HFFc6 (cell line): ENCODE measurements around the gene PLXNA4. TPM values are rescaled to one million over a fixed set of nuclear protein-coding genes. Genes with fewer than 3 reads are reported as not detected.
A peak's percentile ranks its signal among the peaks of the same experiment; 100 is the strongest.

ENCODE experiments used
- DNase-seq: peaks from one replicate; pipeline ENCODE4 v3.0.0-alpha.2; 2018
- H3K27ac Mint-ChIP-seq: 2 replicates; pipeline ENCODE4 v1.8.0; 2020; ENCODE audit warnings: mild to moderate bottlenecking, mixed read lengths
- H3K27me3 Mint-ChIP-seq: 2 replicates; pipeline ENCODE4 v1.8.0; 2021; ENCODE audit warnings: mild to moderate bottlenecking, moderate library complexity, mixed read lengths; ENCODE audit not compliant: insufficient read depth
- H3K36me3 Mint-ChIP-seq: 2 replicates; pipeline ENCODE4 v1.8.0; 2021; ENCODE audit warnings: low read depth, mixed read lengths
- H3K4me1 Mint-ChIP-seq: 2 replicates; pipeline ENCODE4 v1.8.0; 2020; ENCODE audit warnings: low read depth, mixed read lengths
- H3K4me3 Mint-ChIP-seq: 2 replicates; pipeline ENCODE4 v1.8.0; 2020; ENCODE audit warnings: mild to moderate bottlenecking, moderate library complexity, mixed read lengths
- H3K9me3 Mint-ChIP-seq: 2 replicates; pipeline ENCODE4 v1.8.0; 2020; ENCODE audit warnings: mild to moderate bottlenecking, mixed read lengths
- total RNA-seq, 6 experiments: library from RNA; stranded (reverse); fragmentation: NEBNext Ultra II Directional; extraction: Animal tissue kit (Norgen Biotek cat#: 25700); gene quantifications; 2 replicates in 1 of 6; 3 replicates in 5 of 6; pipeline ENCODE4 v1.2.3, GENCODE V29; 2021
- TF ChIP-seq, protein P1 (sequence below): fragments of 200-600 bp; sonication (generic); IDR thresholded peaks from 2 replicates; pipeline ENCODE4 v1.5.0; 2021; ENCODE audit warnings: antibody characterized with exemption, mild to moderate bottlenecking

The PLXNA4 gene
- total RNA-seq, 6 experiments from 2014 or later, result 0.02 to 0.14 (median 0.05) TPM; not detected in 2

DNA sequence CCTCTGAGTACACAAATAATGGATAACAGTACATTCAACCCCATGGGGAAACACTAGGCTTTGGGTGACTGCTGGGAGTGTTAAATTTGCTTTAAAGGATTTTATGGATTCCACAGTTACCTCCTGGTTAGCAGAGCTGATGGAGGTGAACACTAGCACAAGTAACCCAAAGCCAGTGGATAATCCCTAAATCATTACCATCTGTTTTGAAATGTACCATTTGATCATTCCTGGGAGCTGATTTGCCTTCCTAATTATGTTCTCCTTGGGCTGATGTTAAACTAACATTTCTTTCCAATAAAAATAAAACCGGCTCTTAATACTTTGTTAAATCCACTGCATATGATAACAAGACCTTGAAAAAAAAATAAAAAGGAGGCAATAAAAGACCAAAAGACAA, 493.9 kb downstream of the PLXNA4 start:
- H3K4me3 Mint-ChIP-seq, result peak overlapping the region; percentile 32; the same call in 1 of the 2 replicates
- TF ChIP-seq, protein P1, sequence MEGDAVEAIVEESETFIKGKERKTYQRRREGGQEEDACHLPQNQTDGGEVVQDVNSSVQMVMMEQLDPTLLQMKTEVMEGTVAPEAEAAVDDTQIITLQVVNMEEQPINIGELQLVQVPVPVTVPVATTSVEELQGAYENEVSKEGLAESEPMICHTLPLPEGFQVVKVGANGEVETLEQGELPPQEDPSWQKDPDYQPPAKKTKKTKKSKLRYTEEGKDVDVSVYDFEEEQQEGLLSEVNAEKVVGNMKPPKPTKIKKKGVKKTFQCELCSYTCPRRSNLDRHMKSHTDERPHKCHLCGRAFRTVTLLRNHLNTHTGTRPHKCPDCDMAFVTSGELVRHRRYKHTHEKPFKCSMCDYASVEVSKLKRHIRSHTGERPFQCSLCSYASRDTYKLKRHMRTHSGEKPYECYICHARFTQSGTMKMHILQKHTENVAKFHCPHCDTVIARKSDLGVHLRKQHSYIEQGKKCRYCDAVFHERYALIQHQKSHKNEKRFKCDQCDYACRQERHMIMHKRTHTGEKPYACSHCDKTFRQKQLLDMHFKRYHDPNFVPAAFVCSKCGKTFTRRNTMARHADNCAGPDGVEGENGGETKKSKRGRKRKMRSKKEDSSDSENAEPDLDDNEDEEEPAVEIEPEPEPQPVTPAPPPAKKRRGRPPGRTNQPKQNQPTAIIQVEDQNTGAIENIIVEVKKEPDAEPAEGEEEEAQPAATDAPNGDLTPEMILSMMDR, result no peak
- no peaks in the 10 kb centered on the region; the same call in 1 of the 2 replicates for H3K36me3 Mint-ChIP-seq
- peaks cover 44% of the 10 kb centered on the region for H3K4me1 Mint-ChIP-seq
- peak; percentile 13 for DNase-seq
- no peak overlapping the region for H3K27ac Mint-ChIP-seq
- peaks cover 9% of the 10 kb centered on the region for H3K27me3 Mint-ChIP-seq
- H3K9me3 Mint-ChIP-seq, result no peaks in the 10 kb centered on the region

DNA sequence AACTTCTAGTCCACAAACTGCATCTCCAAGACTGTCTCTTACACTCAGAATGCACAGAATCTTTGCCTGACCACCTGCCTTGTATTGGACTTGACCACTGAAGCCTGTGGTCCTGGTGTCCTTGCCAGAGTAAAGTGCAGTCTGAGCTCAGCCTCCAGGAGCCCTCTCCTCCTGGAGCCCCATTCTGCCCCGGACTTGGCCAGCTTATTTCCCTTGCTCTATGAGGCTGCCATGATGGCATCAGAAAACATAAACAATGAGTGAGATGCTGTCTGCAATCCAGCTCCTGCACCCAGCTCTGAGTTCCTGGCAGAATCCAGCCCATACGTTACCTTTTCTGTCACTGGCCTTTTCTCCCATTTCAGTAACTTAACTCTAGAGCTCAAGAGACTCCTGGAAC, 494.6 kb downstream of the PLXNA4 start:
- Mint-ChIP-seq H3K4me3 (no peak overlapping the region), H3K4me1 (peaks cover 44% of the 10 kb centered on the region), H3K36me3 (no peaks in the 10 kb centered on the region; the same call in 1 of the 2 replicates), H3K27me3 (peaks cover 11% of the 10 kb centered on the region), H3K9me3 (no peaks in the 10 kb centered on the region), H3K27ac (no peak overlapping the region)
- no peak for DNase-seq
- TF ChIP-seq, protein P1, result no peak

DNA sequence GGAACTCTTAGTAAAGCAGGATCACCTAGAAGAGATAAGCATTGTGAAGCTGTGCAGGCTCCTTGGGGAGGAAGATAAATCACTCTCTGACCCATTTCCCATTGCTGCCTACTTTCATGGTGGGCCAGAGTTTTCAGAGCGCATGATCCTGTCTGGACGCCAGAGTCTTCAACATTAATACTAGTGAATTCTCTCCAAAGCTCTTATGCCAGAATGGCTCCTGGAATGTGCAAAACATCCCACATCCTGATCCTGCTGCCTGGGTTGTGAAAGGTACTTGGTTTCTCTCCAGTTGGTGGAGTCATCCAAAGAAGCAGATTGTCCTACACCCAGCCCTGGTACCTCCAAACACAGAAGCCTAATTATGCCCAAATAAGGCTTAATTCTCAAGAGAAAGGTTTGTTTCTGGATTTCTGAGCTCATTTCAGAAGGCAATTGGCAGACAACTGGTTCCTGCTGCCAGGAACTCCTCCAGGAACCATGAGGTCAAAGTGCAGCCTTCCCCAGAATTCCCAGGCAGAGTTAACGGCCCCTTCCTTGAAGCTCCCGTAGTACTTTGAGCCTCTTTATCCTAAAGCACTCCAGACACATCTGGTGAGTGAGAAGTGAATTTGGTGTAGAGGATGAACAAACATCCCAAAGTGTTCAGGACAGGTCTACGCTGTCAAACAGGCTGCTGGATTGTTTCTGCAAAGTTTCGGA, 495.2 kb downstream of the PLXNA4 start:
- no peaks in the 10 kb centered on the region for H3K9me3 Mint-ChIP-seq
- DNase-seq, result peak; percentile 36
- no peaks in the 10 kb centered on the region; the same call in 1 of the 2 replicates for H3K36me3 Mint-ChIP-seq
- H3K27ac Mint-ChIP-seq, result no peak overlapping the region; the same call in 1 of the 2 replicates
- H3K4me3 Mint-ChIP-seq, result no peak overlapping the region
- TF ChIP-seq, protein P1, result no peak
- peaks cover 14% of the 10 kb centered on the region for H3K27me3 Mint-ChIP-seq
- peaks cover 44% of the 10 kb centered on the region for H3K4me1 Mint-ChIP-seq

DNA sequence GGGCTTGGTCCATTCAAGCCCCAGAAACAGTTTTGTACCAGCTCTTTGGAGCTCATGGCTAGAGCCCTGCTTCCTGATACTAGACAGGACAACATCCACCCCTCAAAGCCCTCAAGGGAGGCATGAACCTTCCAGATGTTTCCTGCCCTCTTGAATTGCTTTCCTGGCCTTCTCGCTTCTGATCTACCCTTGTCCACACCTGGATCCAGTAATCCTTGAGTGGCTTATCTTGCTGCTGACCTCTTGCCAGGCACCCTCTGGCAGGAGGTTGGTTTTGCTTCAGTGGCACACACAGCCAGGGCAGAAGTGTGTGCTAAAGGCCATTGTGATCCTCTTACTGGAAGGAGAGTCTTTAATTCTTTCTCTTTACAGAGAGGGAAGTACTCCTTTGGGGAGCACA, 495.8 kb downstream of the PLXNA4 start:
- DNase-seq, result no peak
- Mint-ChIP-seq H3K4me3 (no peak overlapping the region), H3K27ac (no peak overlapping the region), H3K4me1 (peaks cover 44% of the 10 kb centered on the region), H3K27me3 (peaks cover 12% of the 10 kb centered on the region), H3K9me3 (no peaks in the 10 kb centered on the region), H3K36me3 (no peaks in the 10 kb centered on the region; the same call in 1 of the 2 replicates)
- TF ChIP-seq, protein P1, result no peak

DNA sequence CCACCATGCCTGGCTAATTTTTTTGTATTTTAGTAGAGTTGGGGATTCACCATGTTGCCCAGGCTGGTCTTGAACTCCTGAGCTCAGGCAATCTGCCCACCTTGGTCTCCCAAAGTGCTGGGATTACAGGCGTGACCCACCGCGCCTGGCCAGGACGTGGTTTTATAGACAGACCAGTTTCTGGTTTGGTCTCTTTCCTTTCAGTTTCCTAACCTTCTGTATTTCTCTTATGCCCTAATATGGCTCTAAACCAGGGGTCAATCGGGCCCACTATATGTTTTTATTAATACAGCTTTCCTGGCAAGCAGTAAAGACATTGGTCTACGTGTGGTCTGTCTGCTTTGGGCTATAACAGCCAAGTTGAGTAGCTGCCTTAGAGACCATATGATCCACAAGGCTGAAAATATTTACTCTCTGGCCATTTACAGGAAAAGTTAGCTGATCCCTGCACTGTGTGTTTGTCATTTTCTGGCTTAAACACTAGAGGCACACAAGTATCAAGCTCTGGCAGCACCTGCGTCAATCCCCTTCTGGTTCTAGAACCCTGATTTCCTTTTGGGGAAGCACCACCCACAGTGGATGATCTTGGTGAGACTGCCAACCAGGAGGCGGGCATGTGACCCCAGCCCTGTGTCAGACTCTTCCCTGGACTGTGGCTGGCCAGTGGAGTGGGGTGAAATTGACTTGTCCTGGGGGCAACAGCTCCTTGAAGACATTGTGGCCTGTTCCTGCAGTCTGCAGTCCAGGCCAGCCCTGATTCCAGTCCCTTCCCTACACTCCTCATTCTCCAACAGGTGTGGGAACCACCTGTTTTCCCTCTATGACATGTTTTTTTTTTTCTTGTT, 497.2 kb downstream of the PLXNA4 start:
- no peak for DNase-seq
- Mint-ChIP-seq H3K4me1 (peaks cover 44% of the 10 kb centered on the region), H3K27ac (no peak overlapping the region), H3K9me3 (no peaks in the 10 kb centered on the region), H3K4me3 (no peak overlapping the region), H3K27me3 (peaks cover 17% of the 10 kb centered on the region), H3K36me3 (no peaks in the 10 kb centered on the region; the same call in 1 of the 2 replicates)
- TF ChIP-seq, protein P1, result no peak
